AG04450 (cell line): ENCODE data around the gene ANKRD37. TPM values are rescaled to one million over a fixed set of nuclear protein-coding genes. Genes with fewer than 3 reads are reported as not detected.

Experiments
- CTCF ChIA-PET: fragments of 300-600, 350-600 bp; formaldehyde crosslinking; extraction: SDS; loops from one replicate; lab custom pipeline; 2022; ENCODE audit warnings: antibody characterized with exemption, inconsistent platforms; lab: Charles Lee
- POLR2A ChIA-PET: fragments of 350-600 bp; formaldehyde crosslinking; extraction: SDS; loops from one replicate; lab custom pipeline; 2021; ENCODE audit warnings: antibody characterized with exemption, inconsistent platforms; lab: Yijun Ruan, JAX
- DNase-seq: peaks from one replicate; pipeline ENCODE4 v3.0.0-alpha.2; 2011; ENCODE audit warnings: low read depth, low spot score
- H3K27ac ChIP-seq: one replicate; pipeline ENCODE4 v1.5.1; 2012; ENCODE audit warnings: low read depth, low read length, control low read depth
- H3K27me3 ChIP-seq: one replicate; pipeline ENCODE4 v1.6.0; 2012; ENCODE audit warnings: low read length; ENCODE audit not compliant: control insufficient read depth, insufficient read depth
- H3K4me3 ChIP-seq: 2 replicates; pipeline ENCODE4 v1.5.1; 2011; ENCODE audit warnings: mild to moderate bottlenecking, low read depth, low read length, control low read depth
- H3K9me3 ChIP-seq: 2 replicates; pipeline ENCODE4 v1.5.1; 2012; ENCODE audit warnings: low read length; ENCODE audit not compliant: control insufficient read depth, insufficient read depth
- polyA plus RNA-seq: library from polyadenylated mRNA; depleted of rRNA; stranded (reverse); fragments of >200 nt; gene quantifications from 2 replicates; pipeline ENCODE4 v1.2.3, GENCODE V29; 2011
- TF ChIP-seq, protein P1 (sequence below): IDR thresholded peaks from 2 replicates; pipeline ENCODE4 v1.5.1; 2011; ENCODE audit warnings: low read depth, low read length, control low read depth, inconsistent platforms

The ANKRD37 gene
- polyA plus RNA-seq, 1 experiment: 3.6 TPM

GRCh38 chr4:185424905-185425646, 28.4 kb downstream of the ANKRD37 start:
- ChIA-PET CTCF (interaction anchor here (0.9 to 5.4 kb wide), 6 partner anchors 18 to 613 kb away, joined by 3 to 48 read pairs (median 4); no protein-coding TSS in a partner anchor), POLR2A (interaction anchor here (2.0 kb wide), 1 partner anchor 28 kb away, joined by 15 read pairs; the partner anchor contains the start of genes ANKRD37 and LRP2BP)
- TF ChIP-seq, protein P1, sequence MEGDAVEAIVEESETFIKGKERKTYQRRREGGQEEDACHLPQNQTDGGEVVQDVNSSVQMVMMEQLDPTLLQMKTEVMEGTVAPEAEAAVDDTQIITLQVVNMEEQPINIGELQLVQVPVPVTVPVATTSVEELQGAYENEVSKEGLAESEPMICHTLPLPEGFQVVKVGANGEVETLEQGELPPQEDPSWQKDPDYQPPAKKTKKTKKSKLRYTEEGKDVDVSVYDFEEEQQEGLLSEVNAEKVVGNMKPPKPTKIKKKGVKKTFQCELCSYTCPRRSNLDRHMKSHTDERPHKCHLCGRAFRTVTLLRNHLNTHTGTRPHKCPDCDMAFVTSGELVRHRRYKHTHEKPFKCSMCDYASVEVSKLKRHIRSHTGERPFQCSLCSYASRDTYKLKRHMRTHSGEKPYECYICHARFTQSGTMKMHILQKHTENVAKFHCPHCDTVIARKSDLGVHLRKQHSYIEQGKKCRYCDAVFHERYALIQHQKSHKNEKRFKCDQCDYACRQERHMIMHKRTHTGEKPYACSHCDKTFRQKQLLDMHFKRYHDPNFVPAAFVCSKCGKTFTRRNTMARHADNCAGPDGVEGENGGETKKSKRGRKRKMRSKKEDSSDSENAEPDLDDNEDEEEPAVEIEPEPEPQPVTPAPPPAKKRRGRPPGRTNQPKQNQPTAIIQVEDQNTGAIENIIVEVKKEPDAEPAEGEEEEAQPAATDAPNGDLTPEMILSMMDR: no peak
- peak overlapping the region; percentile 85 for H3K4me3 ChIP-seq
- no peak for DNase-seq
- no peaks in the 10 kb centered on the region; the same call in 1 of the 2 replicates for H3K9me3 ChIP-seq
- peak overlapping the region; percentile 98 for H3K27ac ChIP-seq
- no peaks in the 10 kb centered on the region for H3K27me3 ChIP-seq

- CTCF ChIA-PET: interaction anchor here (0.9 to 5.4 kb wide), 8 partner anchors 18 to 612 kb away, joined by 3 to 48 read pairs (median 4); no protein-coding TSS in a partner anchor
- no peaks in the 10 kb centered on the region for H3K27me3 ChIP-seq
- H3K9me3 ChIP-seq: no peaks in the 10 kb centered on the region; the same call in 1 of the 2 replicates
- H3K27ac ChIP-seq: peak within 1 kb of the TSS; percentile 98
- peak within 1 kb of the TSS; percentile 85 for H3K4me3 ChIP-seq
- TF ChIP-seq, protein P1: no peak
- DNase-seq: peak; percentile 70
- POLR2A ChIA-PET: interaction anchor here (0.6 to 2.0 kb wide), 3 partner anchors 29 to 124 kb away, joined by 3 to 15 read pairs (median 5); partner anchors contain the start of genes ANKRD37 and LRP2BP
Measured at GRCh38 chr4:185425647-185426352, 29.2 kb downstream of the ANKRD37 start, which contains the start of gene UFSP2. TSS of gene UFSP2 (minus strand) at chr4:185425964. CDS start at chr4:185425868, 96 bp downstream.

DNA sequence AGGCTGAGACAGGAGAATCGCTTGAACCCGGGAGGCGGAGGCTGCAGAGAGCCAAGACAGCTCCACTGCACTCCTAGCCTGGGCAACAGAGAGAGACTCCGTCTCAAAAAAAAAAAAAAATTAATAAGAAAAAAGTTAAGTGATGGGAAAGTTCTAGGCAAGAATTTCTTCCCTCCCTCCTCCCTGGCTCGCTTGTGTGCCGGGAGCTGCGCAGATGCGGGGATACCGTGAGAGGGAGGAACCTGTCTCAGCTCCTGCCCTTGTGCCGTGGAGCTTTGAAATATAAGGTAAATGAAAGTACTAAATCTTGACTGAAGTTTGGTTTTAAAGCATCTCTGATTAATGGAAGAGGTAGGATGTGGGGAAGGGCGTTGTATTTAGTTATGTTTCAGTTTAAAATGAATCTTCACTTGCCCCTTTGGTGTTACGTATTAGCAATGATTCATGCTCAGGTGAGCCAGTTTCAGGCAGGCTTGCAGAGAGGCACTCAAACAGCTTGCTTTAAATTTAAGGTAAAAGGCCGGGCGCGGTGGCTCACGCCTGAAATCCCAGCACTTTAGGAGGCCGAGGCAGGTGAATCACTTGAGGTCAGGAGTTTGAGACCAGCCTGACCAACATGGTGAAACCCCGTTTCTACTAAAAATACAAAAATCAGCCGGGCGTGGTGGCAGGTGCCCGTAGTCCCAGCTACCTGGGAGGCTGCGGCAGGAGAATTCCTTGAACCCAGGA, 30.5 kb downstream of the ANKRD37 start:
- ChIA-PET POLR2A (no interaction called here), CTCF (interaction anchor here (0.6 to 5.4 kb wide), 7 partner anchors 9 to 813 kb away, joined by 3 to 48 read pairs (median 4); no protein-coding TSS in a partner anchor)
- H3K27me3 ChIP-seq: no peaks in the 10 kb centered on the region
- H3K27ac ChIP-seq: no peak overlapping the region
- TF ChIP-seq, protein P1: no peak
- DNase-seq: no peak
- no peak overlapping the region for H3K4me3 ChIP-seq
- no peaks in the 10 kb centered on the region; the same call in 1 of the 2 replicates for H3K9me3 ChIP-seq

- Histone ChIP-seq H3K27me3 (no peaks in the 10 kb centered on the region), H3K9me3 (no peaks in the 10 kb centered on the region; the same call in 1 of the 2 replicates), H3K4me3 (no peak overlapping the region), H3K27ac (no peak overlapping the region)
- DNase-seq: no peak
- POLR2A ChIA-PET: no interaction called here
- TF ChIP-seq, protein P1: no peak
- CTCF ChIA-PET: interaction anchor here (1.8 kb wide), 1 partner anchor 168 kb away, joined by 7 read pairs; no protein-coding TSS in a partner anchor
Measured at GRCh38 chr4:185429660-185430059, 33.0 kb downstream of the ANKRD37 start.
